ENCODE results near the gene TSPAN18.

TSPAN18 gene

DNA sequence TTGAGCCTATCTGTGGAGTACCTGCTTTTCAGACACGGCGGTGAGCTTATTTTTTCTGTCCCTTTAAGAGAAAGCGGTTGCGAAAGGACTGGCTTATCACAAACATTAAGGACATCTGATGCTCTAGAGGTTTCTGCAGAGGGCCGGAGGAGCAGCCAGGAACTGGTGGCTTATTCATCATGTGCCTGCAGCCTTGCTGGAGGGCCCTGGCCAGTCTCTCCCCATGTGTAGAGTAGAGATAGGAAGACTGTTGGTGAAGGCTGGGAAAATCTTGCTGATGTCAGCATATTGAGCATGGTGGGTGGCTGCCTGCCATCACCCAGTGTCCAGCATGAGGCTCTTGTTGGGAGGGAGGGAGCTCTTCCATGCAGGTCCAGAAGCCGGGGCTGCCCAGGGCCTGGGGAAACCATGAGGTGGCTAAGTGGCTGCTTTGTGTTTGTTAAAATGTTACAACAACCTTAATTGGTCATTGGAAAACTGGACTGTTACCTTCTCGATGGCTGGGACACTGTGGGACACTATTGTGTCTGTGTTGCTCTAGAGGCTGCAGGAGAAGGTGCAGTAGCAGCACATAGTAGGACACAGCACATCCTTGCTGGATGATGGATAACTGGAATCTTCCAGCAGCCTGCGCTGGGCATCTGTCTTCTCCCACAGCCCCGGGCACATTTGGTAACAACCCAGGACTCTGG, 54.3 kb downstream of the TSPAN18 start:
- DNase-seq: no peak

DNA sequence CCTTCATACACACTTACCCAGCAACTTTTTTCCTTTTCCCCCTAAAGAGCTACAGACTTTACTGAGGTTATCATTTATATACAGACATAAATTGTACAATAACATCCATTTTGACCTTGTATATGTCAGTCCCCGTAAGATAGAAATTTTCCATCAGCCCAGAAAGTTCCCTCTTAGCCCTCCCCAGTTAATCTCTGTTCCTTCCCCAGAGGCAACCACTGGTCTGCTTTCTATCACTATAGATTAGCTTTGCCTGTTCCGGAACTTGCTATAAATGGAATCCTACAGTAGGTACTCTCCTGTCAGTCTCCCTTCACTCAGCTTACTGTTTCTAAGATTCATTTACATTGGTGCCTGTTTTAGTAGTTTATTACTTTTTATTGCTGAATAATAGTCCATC, 54.9 kb downstream of the TSPAN18 start:
- DNase-seq: no peak

DNA sequence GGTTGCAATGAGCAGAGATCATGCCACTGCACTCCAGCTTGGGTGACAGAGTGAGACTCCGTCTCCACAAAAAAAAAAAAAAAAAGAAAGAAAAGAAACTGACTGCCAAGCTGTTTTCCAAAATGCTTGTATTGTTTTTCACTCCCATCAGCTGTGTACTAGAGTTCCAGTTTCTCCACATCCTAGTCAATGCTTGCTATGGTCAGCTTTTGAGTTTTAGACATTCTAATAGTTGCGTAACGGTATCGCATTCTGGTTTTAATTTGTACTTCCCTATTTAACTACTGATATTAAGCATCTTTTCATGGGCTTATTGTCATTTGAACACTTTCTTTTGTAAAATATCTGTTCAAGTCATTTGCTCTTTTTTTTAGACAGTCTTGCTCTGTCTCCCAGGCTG, 55.7 kb downstream of the TSPAN18 start:
- no peak for DNase-seq

DNA sequence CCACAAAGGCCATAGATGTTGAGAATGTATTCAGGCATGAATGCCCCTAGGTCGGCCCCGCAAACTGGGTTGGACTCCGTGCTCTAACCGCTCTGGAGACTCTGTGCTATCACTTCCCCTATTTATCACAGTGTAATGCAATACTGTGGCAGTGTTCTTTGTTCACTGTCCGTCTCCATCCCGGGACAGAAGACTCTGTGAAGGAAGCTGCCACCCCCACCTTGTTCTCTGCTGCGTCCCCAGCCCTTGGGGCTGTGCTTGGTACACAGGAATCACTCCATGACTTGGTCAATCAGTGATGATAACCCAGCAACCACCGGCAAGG, 57.6 kb downstream of the TSPAN18 start:
- DNase-seq: no peak

DNA sequence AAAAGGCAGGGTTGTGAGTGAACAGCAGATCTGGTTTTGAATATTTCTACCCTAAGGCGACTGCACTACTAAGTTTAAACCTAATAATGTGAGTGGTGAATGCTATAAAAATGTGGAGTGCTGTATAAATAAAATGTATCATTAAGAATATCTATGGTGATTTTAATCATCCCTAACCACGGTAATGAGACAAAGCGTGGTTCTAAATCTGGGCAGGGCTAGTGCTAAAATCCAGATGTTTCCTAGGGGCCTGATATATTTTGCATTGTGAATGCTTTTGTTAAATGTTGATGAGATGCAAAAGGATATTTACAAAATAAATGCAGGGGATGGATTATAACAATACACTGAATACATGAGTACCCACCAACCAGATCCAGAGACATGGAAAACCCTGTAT, 58.1 kb downstream of the TSPAN18 start:
- no peak for DNase-seq

DNA sequence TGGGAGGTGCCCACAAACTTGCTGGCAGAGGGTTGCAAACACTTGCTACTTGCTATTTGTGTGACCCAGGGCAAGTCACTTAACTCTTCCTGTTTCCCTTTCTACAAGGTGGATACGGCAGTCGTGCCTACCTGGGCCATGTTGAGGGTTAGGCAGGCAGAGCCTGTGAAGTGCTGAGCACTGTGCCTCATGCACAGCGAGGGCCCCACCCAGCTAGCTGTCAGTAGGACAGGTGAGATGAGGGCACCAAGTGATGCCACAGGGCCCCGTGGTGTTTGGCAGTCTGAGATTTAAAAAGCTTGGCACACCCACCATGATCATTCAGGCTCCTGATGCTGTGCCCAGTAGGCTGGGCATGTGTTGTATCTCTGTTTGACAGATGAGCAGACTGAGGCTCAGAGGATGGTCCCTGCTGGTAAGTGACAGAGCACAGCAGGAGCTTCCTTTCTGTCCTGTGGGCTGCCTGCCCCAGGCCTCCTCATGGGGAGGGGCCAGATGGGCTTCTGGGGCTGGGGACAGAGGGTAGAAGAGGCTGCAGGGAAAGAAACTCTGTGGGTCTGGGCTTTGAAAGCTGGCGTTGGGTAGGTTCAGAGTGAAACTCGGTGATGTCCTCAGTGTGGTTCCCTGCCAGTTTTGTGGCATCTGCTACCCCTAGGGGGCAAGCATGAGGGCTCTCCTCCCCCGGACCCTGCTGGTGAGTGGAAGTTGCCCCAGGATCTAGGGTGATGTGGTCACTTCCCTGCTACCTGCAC, 59.3 kb downstream of the TSPAN18 start:
- peak; percentile 37 for DNase-seq

DNA sequence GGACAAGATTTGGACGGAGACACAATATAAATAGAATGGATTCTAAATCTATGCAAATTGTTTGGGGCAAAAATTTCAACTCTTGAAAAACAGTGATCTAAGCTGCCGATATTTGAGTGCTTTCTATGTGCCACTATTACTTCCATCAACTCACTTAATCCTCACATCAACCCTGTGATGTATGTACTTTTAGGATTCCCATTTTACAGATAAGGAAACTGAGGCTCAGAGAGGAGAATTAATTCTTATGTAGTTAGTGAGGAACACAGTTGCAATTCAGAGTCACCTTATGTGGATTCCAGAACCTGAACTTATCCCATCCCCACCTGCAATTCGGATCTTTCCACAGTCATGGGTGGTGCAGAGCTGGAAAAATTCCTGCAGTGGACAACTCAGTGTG, 60.3 kb downstream of the TSPAN18 start:
- DNase-seq: no peak

DNA sequence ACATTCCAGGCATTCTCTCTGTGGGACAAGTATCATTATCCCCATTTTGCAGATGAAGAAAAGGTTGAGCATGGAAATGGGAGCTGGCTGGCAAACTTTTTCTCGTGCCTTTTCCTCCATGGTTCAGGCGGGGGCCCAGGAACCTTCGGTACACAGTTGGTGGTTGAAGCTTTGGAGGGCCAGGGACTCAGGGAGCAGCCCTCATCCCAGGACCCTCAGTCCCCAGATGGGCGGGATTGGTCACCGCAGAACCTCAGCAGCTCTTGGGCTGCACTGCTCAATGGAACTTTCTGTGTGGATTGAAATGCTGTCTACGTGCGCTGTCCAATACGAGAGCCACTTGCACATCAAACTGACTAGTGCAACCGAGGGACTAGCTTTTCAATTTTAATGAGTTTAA, 61.2 kb downstream of the TSPAN18 start:
- DNase-seq: no peak

DNA sequence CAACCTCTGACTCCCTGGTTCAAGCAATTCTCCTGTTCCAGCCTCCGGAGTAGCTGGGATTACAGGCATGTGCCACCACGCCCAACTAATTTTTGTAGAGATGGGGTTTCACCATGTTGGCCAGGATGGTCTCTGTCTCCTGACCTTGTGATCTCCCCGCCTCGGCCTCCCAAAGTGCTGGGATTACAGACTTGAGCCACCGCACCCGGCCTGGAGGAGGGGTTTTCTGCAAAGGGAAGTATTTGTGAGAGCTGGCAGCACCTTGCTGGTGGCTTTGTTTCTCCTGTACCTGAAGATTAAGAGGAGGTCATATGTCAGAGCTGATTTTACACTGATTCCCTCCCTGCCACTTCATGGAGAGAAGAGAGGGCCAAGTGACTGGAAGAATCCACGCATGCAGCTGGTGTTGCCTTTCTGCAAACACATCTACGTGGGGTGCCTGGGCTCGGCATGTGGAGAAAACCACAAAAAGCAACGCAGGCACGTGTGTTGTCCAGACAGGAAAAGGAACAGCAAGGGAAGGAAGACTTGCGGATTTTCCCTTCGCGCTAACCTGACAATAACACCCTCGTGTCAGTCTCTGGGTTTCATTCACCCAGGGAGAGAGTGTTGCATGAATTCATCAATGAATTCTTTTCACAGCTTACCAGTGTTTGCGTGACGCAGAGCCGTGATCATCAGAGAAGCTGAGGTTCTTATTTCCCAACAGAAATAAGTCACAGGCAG, 61.9 kb downstream of the TSPAN18 start:
- DNase-seq: no peak

DNA sequence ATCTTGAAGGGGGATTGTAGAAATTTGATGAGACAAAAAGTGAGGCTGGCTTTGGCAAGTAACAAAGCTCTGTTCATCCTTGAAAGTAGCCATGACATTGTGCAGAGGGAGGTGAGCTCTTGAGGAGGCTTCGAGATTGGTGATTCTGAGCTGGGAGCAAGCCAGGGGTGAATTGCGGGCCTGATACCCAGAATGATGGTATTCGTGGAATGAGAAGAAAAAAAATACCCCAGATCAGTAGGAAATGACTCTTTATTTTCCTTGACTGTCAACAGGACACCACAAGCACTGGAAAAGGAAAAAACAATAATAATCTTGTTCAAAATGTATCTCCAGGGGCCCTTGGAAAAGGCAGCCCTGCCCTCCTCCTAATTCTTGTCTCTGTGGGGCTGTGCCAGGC, 62.7 kb downstream of the TSPAN18 start:
- no peak for DNase-seq

DNA sequence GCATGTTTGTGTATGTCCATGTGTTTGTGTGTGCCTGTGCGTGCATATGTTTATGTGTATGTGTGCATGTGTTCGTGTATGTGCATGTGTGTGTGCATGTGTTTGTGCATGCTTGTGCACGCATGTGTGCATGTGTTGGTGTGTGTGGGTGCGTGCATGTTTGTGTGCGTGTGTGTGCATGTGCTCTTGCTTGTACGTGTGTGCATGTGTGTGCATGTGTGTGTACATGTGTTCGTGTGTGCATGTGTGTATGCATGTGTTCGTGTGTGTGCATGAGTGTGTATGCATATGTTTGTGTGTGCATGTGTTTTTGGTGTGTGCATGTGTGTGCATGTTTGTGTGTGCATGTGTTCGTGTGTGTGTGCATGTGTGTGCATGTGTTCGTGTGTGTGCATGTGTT, 63.4 kb downstream of the TSPAN18 start:
- no peak for DNase-seq

DNA sequence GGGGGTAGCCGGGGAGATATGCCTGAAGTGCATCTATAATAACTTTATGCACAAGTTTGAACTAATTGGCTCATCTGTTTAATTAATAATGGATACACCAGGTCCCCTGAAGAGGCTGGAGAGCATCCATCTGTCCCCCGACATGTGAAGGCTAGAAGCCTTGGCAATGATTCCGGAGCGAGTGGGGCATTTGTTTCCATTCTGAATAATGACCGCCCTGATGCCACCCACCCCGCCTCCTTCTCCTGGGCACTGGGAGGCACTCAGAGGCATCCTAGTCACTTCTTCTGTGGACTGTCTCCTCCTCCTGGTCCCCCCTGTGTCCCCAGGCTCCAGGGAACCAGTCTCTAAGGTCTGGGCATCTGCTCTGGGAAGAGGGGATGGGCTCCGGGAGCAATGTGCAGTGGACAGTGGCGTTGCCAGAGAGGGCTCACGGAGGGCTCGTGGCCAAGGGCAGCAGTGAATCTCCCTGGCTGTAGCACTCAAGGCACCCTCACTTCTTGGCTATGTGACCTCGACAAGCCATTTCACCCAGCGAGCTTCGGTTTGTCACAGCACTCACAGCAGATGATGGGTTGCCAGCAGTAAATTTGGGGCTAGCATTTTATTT, 64.7 kb downstream of the TSPAN18 start:
- peak; percentile 13 for DNase-seq

DNA sequence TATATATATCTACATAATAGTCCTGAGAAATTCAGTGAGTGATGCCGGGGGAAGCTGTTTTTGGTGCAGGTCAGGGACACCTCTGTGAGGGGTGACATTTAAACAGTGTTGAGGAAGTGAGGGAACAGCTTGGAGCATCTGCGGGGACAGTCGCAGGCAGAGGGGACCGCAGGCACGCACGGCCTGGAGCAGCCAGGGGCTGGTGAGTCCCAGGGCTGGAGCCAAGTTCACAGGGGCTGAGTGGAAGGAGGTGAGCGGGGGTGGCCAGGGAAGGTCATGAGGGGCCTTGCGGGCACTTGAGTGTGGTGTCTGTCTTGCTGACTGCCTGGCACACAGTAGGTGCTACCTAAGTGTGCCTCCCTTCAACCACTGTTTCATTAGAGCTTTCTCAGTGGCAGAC, 65.4 kb downstream of the TSPAN18 start:
- no peak for DNase-seq

DNA sequence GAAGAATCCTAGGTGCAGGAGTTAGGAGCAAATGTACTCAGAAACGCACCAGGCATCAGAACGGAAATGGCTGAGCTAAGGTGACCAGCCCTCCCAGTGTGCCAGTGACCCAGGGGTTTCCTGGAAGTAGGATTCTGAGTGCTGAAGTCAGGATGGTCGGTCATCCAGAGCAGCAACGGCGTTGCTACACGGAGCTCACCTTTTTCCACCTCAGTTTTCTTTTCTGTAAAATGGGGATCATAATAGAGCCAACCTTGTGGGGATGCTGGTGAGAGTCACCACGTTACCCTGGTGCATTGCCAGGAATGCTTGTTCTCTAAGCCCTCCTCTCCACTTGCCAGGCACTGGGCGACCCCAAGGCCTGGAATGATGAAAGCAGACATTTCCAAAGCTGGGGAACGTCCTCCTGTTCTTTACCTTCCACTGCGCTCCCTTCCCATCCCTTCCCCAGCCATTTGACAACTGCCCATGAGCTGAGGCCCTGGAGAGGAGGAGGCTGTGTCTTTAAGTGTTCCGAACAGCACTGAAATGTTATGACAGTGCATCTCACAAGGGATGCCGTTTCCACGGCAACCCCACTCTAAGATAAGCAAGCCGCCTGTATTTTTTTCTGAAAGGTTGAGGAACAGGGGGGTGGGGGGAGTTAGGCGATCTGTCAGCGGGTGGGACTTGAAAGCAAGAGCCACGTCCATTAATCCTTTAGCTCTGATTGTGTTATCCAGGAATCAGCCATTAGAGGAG, 66.8 kb downstream of the TSPAN18 start:
- DNase-seq: no peak

DNA sequence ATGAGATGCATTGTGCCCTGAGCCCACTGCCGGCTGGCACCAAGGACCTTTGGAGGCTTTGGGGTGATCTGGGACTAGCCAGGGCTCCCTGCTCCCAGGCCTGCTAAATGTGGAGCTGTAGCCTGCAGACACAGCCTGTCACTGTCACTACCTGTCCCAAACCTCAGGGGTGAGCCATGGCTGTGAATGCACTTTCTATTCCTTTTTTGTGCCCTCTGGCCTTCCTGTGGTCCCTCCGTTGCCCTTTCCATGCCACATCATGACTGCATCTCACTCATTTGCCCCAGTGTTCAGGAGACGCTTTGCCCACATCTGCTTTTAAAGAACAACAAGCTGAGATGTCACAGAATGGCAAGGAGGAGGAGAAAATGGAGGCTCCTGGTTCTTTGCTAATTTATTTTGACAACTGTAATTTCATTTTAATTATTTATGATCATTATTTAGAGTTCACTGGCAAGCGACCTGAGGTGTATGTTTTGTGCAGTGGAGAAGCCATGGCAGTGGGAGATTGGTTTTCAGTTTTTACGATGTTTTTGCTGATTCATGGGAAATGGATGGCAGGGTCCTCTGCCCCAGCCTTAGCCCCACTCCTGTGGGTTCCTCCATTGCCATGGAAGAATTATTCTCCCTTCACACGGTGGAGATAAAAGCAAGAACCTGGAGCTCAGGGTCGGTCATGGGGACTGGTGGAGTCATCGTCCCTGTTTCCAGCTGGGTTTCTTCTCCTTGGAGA, 69.2 kb downstream of the TSPAN18 start:
- no peak for DNase-seq

DNA sequence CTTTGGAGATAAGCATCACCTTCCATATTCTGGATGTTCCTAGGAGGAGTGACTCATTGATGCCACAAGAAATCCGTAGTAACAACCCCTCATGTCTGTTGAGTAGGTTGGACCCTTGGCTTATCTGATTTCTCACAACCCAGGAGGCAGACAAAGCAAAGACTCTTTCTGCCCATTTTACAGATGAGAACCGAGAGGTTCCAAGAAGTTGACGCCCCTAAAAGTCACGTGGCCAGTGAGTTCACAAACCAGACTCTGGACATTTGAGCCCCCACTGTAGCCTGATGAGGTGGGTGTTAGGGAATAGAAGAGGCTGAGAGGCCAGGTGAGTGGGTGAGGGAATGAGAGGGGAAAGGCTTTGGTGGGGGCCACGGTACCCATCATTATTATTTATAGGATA, 70.3 kb downstream of the TSPAN18 start:
- DNase-seq: no peak

DNA sequence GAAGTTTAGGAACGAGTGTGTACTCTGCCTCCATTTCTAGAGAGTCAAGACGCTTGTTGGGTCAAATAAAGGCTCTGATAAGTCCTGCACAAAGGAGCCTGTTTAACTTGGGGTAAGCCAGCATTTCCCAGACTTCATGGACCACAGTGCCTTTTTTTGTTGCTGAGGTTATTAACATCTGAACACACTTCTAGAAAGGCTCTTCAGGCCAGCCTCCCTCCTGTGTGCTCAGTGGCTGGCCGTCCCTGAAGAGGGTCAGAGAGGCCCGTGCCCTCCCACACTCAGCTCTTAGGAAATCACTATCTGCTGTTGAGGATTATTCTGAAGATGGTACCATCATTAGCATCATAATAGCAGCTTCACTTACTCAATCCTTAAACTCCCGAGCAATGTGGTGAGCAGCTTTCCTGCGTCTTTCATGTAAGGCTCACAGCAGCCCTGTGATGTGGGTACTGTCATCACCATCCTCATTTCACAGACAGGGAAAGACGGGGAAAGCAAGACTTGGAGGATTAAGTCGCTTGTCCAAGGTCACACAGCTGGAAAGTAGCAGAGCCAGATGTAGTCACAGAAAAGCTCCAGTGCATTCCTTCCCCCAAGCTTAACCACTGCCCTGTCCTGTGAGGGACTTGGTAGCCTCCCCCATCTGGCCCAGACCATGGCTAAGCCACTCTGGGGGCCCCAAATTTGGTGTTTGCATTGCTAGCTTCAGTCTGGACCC, 71.3 kb downstream of the TSPAN18 start:
- DNase-seq: no peak

DNA sequence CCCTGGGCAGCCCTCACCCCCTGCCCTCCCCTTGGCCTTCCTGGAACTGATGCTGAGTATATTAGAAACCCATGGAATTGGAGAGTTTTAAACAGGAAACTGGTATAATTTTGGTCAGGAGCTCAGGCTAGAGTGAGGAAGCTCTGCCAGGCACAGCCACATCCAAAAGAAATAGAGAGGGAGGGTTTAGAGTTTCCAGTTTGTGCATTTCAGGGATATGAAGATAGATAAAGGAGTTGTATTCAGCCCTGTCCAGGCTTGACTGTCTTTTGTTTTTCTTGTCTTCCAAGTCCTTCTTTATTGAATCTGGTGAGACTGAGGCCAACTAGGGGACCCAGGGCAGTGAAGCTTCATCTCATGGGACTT, 71.8 kb downstream of the TSPAN18 start:
- no peak for DNase-seq

DNA sequence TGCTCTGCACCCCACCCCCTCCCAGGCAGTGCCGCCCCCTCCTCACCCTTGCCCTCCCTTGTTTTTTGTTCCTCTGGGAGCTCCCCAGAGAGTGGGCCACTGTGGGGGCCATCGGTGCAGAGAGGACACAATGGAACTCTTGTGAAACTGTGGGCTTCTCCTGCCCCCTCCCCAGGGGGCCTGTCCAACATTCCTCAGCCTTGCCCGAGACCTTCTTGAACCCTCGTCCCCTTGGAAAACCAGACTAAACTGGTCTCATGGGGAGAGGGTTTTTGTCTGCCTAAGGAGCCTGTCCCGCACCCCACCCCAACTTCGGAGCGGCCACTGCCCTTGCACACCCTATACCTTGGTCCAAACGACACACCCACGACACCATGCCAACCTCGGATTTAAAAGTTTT, 72.2 kb downstream of the TSPAN18 start:
- no peak for DNase-seq

DNA sequence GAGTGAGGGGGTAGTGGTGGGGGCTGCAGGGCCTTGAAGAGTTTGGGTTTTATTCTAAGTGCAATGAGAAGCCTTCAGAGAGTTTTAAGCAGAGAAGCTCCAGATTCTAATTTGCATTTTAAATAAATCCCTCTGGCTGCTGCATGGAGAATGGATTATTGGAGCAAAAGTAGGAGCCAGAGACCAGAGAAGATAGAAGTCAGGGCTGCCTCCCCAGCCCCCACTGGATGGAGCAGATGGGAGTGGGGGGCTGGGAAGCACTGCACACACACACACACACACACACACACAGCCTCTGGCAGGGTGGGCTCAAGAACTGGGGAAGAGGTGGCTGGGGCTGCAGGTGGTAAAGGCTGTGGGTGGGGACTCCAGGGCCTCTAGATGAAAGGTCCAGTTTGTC, 75.6 kb downstream of the TSPAN18 start:
- DNase-seq: no peak

DNA sequence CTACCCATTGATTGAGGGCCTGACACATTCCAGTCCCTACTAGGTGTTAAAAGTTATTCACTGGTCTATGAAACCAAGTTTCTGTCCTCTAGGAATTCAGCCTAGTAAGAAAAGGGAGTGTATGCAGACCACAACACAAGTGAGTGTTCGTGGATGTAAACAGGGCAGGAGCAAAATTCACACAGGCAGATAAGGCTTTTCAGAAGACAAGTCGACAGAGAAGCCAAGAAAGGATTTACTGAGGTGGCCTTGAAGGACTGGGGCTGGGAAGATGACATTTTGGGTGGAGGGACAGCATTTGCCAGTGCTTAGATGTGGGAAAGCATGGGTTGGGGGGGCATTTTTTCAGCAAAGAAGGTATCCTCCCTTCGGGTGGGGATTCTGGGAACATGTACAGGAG, 76.2 kb downstream of the TSPAN18 start:
- no peak for DNase-seq
